ENCODE measurements around the gene SLC8A3.

DNA sequence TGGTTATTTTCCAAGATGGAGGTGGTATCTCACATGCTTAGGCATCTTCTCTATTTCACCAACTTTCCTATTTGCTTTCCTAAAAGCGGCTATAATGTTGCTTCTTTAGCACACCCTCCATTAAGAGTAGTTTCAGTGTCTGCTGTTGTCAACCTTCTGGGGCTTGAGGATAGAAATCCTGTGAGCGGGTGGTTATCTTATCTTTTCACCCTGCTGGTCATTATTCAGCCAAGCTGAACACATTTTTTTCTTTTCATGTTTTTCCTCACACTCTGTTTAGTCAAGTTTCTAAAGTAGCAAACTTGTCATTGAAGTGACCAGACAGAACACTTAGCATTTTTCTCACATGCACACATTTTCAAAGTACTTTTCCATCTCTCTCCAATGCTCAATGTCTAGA is 104.5 kb downstream of the SLC8A3 start:
- TF ChIP-seq, protein P1, sequence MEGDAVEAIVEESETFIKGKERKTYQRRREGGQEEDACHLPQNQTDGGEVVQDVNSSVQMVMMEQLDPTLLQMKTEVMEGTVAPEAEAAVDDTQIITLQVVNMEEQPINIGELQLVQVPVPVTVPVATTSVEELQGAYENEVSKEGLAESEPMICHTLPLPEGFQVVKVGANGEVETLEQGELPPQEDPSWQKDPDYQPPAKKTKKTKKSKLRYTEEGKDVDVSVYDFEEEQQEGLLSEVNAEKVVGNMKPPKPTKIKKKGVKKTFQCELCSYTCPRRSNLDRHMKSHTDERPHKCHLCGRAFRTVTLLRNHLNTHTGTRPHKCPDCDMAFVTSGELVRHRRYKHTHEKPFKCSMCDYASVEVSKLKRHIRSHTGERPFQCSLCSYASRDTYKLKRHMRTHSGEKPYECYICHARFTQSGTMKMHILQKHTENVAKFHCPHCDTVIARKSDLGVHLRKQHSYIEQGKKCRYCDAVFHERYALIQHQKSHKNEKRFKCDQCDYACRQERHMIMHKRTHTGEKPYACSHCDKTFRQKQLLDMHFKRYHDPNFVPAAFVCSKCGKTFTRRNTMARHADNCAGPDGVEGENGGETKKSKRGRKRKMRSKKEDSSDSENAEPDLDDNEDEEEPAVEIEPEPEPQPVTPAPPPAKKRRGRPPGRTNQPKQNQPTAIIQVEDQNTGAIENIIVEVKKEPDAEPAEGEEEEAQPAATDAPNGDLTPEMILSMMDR (IDR thresholded peaks at IDR 0.05), result no peak
- no peak for TF ChIP-seq POLR2A (IDR thresholded peaks at IDR 0.05)

Data from uterus (tissue), 2 donors.